ENCODE data around the gene ZNF423. TPM values are rescaled to one million over a fixed set of nuclear protein-coding genes. Genes with fewer than 3 reads are reported as not detected.

ZNF423 gene
- total RNA-seq, 4 donors from 2014 or later = 4.1 to 20.2 (median 10.3) TPM

DNA sequence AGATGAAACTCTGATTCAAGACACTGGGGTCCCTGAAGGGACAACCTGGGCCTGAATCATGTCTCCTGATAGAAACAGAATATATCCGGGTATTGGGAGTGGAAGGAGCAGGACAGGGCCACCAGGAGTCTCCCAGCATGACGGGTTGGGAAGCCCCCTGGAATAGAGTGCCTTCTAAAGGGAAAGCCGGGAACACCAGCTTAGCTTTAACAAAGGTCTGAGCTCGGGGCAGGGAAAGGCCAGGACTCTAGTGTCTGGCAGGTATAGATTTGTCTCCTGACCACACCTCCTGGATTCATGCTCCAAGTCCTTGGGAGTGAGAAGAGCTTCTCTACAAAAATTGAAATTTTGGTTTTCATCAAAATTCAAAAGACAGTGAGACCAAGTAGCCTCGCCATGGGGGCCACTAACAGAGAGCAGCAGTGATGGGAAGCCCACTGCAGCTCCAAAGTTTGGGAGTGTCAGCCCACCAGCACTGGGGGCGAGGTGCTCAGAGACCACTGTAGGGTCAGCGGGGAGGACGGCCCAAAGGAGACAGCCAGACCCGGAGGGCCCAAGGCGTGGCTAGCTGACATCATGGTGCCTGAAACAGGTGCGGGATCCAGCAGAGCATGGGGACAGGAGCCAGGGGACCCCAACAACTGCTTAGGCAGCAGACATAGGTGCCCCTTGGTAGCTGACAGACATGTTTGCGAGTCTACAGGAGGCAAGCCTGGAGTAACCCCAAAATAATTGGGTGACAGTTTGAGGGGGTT, 401.3 kb downstream of the ZNF423 start:
- TF ChIP-seq, protein P1, sequence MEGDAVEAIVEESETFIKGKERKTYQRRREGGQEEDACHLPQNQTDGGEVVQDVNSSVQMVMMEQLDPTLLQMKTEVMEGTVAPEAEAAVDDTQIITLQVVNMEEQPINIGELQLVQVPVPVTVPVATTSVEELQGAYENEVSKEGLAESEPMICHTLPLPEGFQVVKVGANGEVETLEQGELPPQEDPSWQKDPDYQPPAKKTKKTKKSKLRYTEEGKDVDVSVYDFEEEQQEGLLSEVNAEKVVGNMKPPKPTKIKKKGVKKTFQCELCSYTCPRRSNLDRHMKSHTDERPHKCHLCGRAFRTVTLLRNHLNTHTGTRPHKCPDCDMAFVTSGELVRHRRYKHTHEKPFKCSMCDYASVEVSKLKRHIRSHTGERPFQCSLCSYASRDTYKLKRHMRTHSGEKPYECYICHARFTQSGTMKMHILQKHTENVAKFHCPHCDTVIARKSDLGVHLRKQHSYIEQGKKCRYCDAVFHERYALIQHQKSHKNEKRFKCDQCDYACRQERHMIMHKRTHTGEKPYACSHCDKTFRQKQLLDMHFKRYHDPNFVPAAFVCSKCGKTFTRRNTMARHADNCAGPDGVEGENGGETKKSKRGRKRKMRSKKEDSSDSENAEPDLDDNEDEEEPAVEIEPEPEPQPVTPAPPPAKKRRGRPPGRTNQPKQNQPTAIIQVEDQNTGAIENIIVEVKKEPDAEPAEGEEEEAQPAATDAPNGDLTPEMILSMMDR (IDR thresholded peaks at IDR 0.05; ENCODE audit: low read depth) = no peak

- TF ChIP-seq, protein P1 (IDR thresholded peaks at IDR 0.05; ENCODE audit: low read depth) = no peak
These were observed 401.9 kb downstream of the ZNF423 start for GRCh38 chr16:49453983-49454382.

GRCh38 chr16:49453021-49453420, 402.9 kb downstream of the ZNF423 start:
- TF ChIP-seq, protein P1 (IDR thresholded peaks at IDR 0.05; ENCODE audit: low read depth) = no peak

DNA sequence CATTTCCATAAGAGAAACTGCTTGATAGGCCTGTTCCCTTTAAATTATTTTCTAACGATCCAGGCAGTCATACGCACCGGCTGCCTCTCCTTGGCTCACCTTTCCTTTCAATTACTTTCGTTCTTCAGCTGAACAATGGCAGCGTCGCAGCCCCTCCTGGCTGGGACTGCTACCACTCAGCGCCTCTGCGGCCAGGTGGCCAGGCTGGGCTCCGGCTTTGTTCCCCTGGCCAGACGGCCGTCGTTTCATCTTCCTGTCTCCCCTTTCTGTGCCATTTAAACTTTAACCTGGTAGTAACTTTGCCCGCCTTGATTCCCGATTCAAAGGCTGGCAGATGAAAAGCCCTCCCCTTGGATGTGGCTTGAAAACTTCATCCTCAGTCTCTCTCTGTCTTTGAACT, 403.3 kb downstream of the ZNF423 start:
- TF ChIP-seq, protein P1 (IDR thresholded peaks at IDR 0.05; ENCODE audit: low read depth) = no peak

DNA sequence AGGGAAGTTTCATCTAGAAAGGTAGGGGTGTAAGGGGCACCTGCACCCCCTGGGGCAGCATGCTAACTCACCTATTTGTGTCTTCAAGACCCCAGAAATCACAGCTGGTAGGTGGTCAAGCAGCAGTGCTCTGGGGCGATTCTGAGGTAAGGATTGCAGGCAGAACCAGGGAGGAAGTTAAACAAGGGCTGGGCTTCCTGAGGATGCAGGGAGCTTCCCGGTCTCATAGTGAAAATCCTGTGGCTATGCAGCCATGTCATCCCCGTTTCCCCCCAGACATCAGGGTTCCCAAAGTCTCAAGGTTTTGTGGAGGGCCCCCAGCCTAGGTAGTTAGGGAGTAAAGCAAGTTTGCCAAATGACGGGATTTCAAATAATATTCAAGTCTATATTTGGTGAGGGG, 403.8 kb downstream of the ZNF423 start:
- TF ChIP-seq, protein P1 (IDR thresholded peaks at IDR 0.05; ENCODE audit: low read depth) = no peak

GRCh38 chr16:49446805-49447204, 409.1 kb downstream of the ZNF423 start:
- TF ChIP-seq, protein P1 (IDR thresholded peaks at IDR 0.05; ENCODE audit: low read depth) = no peak

DNA sequence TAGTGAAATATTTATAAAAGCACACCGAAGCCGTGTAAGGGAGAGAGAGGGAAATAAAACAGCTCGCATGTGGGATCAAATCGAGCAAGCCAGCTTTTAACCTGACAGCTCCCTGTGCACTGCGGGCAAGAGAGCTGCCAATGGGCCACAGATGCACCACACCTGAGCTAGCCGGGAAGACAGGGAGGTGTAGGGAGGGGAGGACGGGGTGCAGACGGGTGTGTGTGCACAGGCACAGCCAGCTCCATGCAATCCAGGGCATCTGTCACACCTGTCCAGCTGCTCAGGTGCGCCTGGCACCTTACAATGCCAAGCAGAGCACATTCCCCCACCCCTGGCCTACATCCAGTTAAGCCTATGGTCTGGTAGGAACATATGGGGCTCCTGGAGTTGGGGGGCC, 412.3 kb downstream of the ZNF423 start:
- TF ChIP-seq, protein P1 (IDR thresholded peaks at IDR 0.05; ENCODE audit: low read depth) = no peak

Data from subcutaneous adipose tissue (tissue), 4 donors.